ENCODE measurements around the gene DAP.

Gene DAP

DNA sequence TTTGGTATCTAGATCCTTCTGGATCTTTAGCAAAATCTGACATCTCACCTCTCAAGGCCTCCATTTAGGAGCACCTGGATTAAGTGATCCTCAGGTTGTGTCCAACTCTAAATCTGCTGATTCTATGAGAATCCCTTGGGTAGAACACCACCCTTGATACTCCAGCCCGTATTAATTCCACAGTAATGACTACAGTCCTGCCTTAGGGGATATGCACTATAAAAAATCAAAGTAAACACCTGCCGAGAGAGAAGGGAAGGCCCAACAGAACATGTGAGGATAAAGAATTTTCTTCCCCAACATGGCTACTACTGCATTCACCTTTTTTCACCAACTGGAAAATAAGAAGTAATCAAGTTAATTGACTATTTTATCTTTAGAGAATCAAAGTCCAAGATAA, 27.6 kb downstream of the DAP start:
- no peak overlapping the region for H3K27ac ChIP-seq
- no peaks in the 10 kb centered on the region for H3K9me3 ChIP-seq
- no peaks in the 10 kb centered on the region for H3K27me3 ChIP-seq
- H3K36me3 ChIP-seq = peaks cover 0 to 4% (median 0%) of the 10 kb centered on the region in 3 donors
- TF ChIP-seq, protein P1, sequence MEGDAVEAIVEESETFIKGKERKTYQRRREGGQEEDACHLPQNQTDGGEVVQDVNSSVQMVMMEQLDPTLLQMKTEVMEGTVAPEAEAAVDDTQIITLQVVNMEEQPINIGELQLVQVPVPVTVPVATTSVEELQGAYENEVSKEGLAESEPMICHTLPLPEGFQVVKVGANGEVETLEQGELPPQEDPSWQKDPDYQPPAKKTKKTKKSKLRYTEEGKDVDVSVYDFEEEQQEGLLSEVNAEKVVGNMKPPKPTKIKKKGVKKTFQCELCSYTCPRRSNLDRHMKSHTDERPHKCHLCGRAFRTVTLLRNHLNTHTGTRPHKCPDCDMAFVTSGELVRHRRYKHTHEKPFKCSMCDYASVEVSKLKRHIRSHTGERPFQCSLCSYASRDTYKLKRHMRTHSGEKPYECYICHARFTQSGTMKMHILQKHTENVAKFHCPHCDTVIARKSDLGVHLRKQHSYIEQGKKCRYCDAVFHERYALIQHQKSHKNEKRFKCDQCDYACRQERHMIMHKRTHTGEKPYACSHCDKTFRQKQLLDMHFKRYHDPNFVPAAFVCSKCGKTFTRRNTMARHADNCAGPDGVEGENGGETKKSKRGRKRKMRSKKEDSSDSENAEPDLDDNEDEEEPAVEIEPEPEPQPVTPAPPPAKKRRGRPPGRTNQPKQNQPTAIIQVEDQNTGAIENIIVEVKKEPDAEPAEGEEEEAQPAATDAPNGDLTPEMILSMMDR (IDR thresholded peaks at IDR 0.05) = no peak
- intact Hi-C loops (cut with DNase I; ENCODE audit: low total_unique reads) = no loop called here
- peaks cover 0 to 9% (median 3%) of the 10 kb centered on the region in 4 donors for H3K4me1 ChIP-seq
- H3K4me3 ChIP-seq = no peak overlapping the region
- no peak for DNase-seq

DNA sequence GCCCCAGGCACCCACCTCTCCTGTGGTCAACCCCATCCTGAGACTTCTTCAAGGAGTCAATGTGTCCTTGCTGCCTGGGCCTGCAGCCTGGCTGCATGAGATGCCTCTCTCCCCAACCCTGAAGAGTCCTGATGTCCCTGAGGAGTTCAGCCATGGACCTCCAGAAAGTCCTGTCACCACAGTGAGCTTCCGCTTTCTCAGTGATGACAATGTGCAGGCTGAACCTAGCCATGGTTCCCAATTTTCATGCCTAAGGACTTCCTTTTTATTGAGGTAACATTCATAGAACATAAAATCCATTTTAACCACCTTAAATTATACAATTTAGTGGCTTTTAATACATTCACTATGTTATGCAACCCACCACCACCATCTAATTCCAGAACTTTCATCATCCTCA, 29.1 kb downstream of the DAP start:
- no peak overlapping the region for H3K4me3 ChIP-seq
- TF ChIP-seq, protein P1 (IDR thresholded peaks at IDR 0.05) = no peak

DNA sequence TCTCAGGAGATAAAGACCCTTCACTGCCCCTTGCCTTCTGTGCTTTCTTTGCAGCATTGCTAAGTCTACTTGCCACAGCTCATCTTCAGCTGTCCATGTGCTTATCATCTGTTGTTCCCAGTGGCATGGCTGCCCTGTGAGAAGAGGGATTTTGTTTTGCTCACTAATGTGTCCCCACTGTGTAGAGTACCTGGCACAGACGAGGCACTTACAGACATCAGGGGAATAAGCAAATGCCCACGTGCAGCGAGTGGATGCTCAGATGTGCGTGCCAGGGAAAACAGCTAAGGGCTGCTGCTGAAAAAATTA, 31.0 kb downstream of the DAP start:
- TF ChIP-seq, protein P1 (IDR thresholded peaks at IDR 0.05) = no peak
- intact Hi-C loops (cut with DNase I; ENCODE audit: low total_unique reads) = no loop called here
- no peak for DNase-seq

More for the DNA sequence above, 29.1 kb downstream of the DAP start:
- Histone ChIP-seq H3K27ac (no peak overlapping the region), H3K36me3 (peaks cover 0 to 4% (median 0%) of the 10 kb centered on the region in 3 donors), H3K4me1 (peaks cover 0 to 13% (median 4%) of the 10 kb centered on the region in 4 donors), H3K27me3 (no peaks in the 10 kb centered on the region), H3K9me3 (no peaks in the 10 kb centered on the region)
- intact Hi-C loops (cut with DNase I; ENCODE audit: low total_unique reads) = no loop called here
- DNase-seq = no peak

GRCh38 chr5:10729320-10730042, 31.6 kb downstream of the DAP start:
- no peaks in the 10 kb centered on the region for H3K9me3 ChIP-seq
- H3K4me3 ChIP-seq = no peak overlapping the region
- no peaks in the 10 kb centered on the region for H3K27me3 ChIP-seq
- no peak for DNase-seq
- H3K4me1 ChIP-seq = peaks cover 0 to 29% (median 22%) of the 10 kb centered on the region in 4 donors
- intact Hi-C loops (cut with DNase I; ENCODE audit: low total_unique reads) = no loop called here
- H3K27ac ChIP-seq = no peak overlapping the region
- H3K36me3 ChIP-seq = peaks cover 0 to 4% (median 0%) of the 10 kb centered on the region in 3 donors
- TF ChIP-seq, protein P1 (IDR thresholded peaks at IDR 0.05) = no peak

More for the DNA sequence above, 31.0 kb downstream of the DAP start:
- H3K27ac ChIP-seq = no peak overlapping the region
- H3K27me3 ChIP-seq = no peaks in the 10 kb centered on the region
- H3K9me3 ChIP-seq = no peaks in the 10 kb centered on the region
- H3K4me3 ChIP-seq = no peak overlapping the region
- peaks cover 0 to 24% (median 17%) of the 10 kb centered on the region in 4 donors for H3K4me1 ChIP-seq
- peaks cover 0 to 4% (median 0%) of the 10 kb centered on the region in 3 donors for H3K36me3 ChIP-seq

DNA sequence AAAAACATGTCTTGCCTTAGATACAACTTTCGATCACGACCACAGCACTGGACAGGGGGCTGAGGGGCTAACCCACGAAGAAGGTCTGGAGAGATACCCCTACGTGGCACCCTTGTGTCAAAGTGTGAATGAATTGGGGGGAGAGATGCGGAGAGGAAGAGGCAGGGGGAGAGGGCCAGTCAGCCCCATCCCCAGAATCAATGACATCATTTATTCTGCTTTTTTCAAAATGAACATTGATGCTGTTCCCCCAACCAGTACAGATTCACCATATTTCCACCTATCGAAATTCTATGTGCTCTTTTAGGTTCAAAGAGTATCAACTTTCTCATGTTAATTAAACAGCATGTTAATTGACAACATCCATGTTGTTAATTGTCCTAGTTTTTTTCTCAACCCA, 32.4 kb downstream of the DAP start:
- no peak overlapping the region for H3K4me3 ChIP-seq
- H3K9me3 ChIP-seq = no peaks in the 10 kb centered on the region
- peaks cover 0 to 37% (median 23%) of the 10 kb centered on the region in 4 donors for H3K4me1 ChIP-seq
- peaks cover 0 to 4% (median 0%) of the 10 kb centered on the region in 3 donors for H3K36me3 ChIP-seq
- DNase-seq = no peak
- no peak overlapping the region for H3K27ac ChIP-seq
- no peaks in the 10 kb centered on the region for H3K27me3 ChIP-seq
- TF ChIP-seq, protein P1 (IDR thresholded peaks at IDR 0.05) = no peak
- intact Hi-C loops (cut with DNase I; ENCODE audit: low total_unique reads) = no loop called here

Data from tibial artery (tissue), 4 donors.